ENCODE measurements around the gene PTPRM.

Gene PTPRM

DNA sequence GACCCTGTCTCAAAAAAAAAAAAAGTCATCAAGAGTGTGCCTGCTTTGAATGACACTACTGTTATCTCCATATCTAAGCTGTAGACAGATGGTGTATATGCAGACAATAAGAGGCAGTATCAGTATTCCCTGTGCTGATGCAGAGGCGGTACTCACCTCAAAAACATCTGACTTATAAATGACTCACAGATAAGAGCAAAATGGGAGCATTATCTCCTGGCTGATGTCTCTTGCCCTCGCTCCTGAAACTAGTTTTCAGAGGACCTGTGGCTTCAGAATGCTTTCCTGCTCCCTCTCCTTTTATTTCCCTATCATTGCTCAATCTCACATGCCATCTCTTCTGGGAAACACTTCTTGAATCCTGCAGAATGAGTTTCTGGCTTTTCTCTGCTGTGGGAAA is 289.6 kb downstream of the PTPRM start:
- DNase-seq (ENCODE audit: low read depth in 2 of 2), result no peak

DNA sequence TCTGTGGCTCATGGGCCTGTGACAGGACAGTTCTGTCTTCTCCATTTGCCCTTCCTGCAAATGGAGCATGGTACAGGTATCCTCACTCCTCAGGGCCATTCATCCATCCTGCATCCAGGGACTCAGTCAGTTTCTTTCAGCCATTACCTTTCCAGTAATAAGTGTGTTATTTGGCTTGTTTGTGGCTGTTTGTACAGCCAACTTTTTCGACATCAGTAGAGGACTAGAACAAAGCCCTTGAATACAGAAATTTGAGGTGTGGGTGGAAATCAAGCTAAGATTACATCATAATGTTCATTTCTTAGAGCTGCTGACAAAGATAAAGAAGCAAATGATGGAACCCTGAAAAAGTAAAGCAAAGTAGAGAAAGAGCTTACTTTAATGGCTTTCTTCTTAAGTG is 290.4 kb downstream of the PTPRM start:
- no peak for DNase-seq (ENCODE audit: low read depth in 2 of 2)

DNA sequence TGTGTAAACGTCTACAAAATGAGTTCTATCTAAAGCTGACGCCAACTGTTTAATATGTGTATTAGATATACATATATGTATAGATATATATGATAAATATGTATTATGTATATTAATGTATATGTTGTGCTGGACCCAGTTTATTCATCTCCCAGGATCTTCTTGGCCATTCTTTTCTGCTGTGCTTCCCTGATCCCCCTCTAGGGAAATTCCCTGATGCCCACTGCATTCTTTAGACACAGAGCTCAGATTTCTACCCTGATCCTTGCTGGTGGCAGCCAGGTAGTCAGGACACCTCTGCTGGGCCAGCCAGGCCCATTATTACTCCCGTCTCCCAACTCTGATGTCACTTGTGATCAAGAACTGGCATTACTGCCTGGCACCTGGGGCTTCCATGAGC is 292.0 kb downstream of the PTPRM start:
- DNase-seq (ENCODE audit: low read depth in 2 of 2), result no peak

DNA sequence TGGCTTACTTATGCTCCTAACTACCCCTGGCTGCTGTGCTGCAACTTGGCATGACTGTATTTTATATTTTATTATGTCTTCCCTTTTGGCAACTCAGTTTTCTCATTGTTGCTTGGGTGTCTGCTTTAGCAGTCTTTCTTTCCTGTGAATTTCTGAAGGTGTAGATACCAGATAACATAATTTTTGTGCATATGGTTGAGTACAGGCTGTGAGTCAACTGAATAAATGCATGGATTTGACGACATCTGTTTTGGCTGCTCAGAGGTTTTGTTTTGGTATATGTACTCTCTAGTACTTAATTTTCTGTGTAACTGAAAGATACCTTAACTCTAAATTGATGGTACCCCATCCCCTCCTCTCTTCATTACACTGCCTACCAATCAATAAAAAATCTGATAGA is 303.1 kb downstream of the PTPRM start:
- DNase-seq (ENCODE audit: low read depth in 2 of 2), result no peak

DNA sequence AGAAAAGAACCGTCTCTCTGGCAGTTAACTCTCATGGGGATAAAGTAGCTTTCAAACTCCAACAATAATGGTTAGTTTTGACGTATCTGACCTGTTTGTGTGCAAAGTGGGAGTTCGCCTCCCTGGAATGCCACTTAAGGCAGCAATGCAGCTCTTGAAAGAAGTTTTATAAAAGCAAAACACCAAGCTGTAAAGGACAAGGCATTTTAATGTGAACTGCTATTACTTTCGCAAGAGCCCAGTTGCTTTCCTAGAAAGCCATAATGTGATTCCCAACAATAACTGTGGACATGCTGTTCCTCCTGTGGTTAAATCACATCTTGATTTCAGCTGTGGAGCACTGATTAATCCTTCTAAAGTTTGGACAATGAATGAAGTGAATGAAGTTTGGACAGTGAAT is 303.7 kb downstream of the PTPRM start:
- no peak for DNase-seq (ENCODE audit: low read depth in 2 of 2)

DNA sequence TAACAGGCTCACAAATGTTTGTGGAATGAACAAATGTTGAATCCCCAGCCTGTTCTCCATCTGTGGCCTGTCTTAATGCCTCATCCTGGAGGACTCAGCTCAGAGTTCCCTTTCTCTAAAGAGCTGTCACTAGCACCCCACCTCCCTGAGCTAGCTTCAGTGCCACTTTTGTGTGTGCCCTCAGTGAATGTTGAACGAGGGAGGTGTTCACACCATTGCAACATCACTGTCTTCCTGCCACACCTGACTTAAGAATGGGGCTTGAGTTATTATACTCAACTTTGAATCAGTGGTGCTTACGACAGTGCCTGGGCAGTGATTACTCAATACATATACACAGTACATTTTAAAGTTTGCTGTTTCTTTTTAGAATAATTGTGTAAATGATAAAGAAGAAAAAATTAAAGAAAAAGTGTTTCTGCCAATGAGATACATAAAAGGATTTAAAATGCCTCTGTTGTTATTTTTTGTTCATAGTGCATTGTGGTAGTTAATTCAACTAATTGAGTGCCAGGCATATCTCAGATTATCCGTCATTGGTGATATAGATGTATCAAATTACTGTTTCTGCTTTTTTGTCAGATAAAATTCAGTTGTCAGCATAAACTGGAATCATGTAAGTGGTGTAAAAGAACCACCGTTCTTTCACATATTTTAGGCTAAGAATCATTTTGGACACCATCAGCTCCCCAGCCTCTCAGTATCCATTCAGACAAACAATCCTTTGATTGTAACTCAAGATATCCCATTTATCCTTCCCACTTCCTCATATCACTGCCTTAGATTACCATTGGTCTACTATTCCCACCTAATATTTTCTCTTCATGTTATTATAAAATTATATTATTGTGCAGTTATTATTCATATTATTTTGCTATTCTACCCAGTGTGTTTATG is 304.7 kb downstream of the PTPRM start:
- DNase-seq (ENCODE audit: low read depth in 2 of 2), result no peak

DNA sequence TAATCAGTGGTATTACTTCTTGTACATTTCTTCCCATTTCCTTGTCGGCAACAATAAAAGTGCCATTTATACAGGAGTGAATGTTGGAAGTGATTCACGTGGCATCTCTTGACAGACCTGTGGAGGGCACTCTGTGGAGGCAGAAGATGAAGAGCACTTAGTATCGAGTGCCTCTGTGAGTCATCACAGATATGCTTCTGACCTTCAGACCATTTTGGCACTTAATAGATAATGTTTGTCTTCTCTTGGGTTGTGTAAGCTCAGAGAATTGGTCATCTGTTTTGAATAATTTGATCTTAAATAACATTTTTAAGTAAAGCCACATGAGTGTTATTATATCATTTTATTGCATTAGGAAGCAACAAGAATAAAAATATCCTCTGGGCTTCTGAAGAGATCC is 305.5 kb downstream of the PTPRM start:
- DNase-seq (ENCODE audit: low read depth in 2 of 2), result no peak

DNA sequence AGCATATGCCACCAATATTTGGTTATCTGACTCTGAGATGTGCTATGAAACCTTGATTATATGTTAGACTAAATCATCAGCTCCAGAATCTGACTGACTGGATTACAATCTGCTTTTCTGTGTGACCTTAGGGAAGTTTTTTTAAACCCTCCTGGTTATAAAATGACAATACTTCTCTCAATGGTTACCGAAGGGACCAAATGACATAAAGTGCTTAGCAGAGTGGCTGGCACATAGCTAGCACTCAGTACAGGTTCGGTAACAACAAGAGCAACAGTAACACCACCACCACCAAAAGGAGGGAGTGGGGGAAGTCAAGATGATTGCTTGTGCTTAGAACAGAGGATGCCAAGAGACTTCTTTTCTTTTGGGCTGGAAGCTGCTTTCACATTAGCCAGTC is 306.2 kb downstream of the PTPRM start:
- DNase-seq (ENCODE audit: low read depth in 2 of 2), result no peak

DNA sequence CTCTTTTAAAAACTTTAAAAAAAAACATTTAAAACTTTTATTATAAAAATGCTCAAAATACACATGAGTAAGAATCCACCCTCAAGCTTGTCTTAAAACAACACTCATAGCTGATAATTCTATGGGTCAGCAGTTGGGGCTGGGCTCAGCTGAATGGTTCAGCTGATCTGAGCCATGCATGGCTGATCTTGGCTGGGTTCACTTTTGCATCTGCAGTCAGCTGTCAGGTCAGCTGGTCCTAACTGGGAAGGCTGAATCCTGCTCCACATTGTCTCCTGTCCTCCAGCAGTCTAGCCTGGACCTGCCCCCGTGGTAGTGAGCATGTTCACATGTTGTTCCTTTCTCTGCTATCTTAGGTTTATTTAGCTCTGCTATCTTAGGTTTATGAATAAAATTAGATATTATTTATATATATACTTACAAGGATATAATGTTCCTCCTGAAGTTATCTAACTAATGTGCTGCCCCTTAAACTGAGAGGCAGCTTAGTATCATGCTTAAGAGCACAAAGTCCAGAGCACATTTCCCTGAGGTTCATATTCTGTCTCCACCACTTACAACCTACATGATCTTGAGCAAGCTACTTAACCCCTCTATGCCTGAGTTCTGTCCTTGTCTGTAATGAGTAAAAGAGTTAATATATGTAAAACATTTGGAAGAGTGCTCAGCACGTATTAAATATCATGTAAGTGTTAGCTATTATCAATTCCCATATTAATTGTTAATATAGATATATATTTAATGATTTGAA is 309.4 kb downstream of the PTPRM start:
- DNase-seq (ENCODE audit: low read depth in 2 of 2), result no peak

DNA sequence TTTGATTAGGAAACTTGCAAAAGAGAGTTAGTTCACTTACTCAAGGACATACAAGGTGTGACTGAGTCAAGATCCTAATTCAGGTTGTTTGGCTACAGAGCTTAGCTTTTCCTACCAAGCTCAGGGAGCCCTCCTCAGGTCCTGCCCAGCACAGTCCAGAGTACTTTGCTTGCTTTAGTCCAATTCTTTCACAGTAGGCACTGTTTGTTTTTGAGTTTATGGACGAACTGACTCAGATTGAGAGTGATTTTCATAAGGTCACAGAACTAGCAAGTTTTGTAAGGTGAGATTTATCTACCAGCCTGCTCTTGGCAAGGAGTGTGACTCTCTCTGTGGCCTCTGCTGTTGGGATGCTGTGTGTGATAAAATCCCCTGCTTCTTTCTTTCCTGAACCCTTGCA is 310.5 kb downstream of the PTPRM start:
- DNase-seq (ENCODE audit: low read depth in 2 of 2), result no peak

DNA sequence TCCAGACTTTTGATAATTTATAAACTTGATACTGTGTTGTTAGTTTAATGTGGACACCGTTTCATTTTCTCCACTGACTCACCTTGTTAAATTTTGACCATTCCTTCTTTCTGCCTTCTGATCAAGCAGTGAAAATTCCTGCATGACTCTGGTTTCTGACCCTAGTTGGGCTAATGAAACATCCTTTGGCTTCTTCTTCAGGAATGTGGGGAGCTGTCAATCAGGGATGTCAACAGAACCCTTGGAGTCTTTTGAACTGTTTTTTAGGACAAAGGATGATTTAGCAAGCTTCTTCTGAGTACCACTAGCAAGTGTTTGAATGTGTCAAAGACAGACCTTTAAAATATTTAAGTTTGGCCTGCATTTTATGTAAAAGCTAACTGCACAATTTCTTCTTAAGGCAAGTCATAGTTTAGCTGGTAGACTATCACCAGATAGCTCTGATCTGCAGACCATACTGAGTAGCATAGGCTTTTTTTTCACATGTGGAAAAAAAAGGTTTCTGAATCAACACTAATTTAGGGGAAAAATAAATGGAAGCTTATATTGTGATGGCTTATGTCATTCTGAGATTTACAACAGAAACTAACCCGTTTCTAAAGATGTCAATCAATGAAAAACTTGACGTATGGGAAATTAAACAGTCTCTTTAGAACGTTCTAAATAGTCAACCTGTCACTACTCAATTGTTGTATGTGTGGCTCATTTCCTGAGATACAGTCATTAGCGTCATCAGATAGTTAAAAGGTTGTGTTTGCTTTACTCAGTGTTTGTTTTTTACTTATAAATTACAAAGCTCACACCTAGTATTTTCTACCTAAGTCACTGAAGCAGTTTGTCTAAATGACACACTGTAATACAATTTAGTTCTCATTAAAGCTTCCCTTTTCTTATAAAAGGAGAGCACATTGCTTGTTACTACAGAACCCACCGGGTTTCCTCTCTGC is 311.4 kb downstream of the PTPRM start:
- DNase-seq (ENCODE audit: low read depth in 2 of 2), result no peak

DNA sequence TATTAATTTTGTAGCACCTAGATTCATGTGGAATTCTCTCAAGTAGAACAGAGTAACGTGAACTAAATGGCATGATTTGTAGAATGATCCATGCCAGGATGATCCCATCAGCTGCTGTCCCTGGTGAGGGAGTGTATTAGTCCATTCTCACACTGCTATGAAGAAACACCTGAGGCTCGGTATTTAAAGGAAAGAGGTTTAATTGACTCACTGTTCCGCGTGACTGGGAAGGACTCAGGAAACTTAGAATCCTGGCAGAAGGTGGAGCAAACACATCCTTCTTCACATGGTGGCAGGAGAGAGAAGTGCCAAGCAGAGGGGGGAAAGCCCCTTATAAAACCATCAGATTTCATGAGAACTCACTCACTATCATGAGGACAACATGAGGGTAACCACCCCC is 312.6 kb downstream of the PTPRM start:
- DNase-seq (ENCODE audit: low read depth in 2 of 2), result no peak

DNA sequence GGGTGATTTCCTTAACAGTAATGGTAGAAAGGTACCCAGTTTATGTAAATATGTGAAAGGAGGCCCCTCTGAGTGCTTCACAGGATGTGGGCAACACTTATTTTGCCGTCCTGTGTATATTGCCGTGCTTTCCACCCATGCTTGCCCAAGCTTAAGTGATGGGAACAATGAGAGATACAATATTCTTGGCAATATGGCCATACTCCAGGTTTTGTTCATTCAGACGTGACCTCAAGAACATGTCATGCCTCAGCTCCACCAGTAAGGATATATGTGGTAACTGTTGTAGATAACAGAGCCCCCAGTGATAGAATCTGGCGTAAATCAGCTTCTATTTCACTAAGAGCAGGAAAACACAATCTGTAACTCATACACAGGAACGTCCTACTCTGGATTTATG is 318.7 kb downstream of the PTPRM start:
- no peak for DNase-seq (ENCODE audit: low read depth in 2 of 2)

DNA sequence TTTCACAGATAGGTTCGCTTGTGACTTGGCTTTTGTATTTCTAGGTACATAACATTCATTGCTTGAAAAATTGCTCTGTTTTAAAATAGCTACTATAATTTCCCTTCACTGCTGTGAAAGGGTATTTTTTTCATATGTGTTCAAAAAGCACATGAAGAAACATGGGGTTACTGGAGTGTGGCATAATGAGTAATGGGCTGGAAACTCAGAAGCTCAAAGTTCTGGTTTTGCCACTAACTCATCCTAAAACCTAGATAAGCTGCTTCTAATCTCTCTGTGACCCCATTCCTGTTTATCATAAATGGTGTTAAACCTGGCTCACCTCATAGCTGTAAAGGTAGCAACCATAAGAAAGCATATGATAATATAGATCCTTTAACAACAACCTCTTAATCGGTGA is 319.3 kb downstream of the PTPRM start:
- DNase-seq (ENCODE audit: low read depth in 2 of 2), result no peak

DNA sequence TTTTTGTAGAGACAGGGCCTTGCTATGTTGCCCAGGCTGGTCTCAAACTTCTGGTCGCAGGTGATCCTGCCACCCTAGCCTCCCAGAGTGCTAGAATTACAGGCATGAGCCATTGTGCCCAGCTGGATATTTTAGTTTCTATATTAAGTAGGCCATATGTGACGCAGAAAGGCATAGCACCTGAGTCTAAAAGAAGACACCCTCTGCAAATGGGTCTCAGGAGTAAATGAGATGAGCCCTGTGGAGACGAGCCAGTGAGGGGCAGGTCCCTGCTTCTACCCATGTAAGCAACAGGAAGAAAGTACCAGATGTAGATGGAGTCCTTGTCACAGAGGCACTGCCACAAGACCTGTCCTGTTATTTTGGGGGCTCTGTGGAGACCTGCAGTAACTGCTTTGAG is 322.4 kb downstream of the PTPRM start:
- no peak for DNase-seq (ENCODE audit: low read depth in 2 of 2)

DNA sequence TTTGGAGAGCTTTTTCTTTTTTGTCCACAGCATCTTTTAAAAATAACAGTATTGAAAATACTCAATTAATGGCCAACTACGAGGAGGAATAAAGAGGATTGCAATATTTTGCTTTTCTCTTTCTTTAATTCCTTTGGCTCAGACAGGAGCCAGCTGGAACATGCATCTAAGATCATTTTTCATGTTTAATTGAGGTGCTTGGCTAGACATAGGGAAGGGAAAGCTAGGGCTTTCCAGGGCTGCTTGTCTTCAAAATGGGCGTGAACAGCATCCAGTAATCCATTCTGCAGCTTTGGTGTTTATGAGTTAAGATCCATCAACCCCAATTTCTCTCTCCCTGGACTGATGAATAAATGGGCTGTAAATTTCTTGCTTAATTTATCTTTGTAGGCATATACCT is 323.0 kb downstream of the PTPRM start:
- DNase-seq (ENCODE audit: low read depth in 2 of 2), result no peak

DNA sequence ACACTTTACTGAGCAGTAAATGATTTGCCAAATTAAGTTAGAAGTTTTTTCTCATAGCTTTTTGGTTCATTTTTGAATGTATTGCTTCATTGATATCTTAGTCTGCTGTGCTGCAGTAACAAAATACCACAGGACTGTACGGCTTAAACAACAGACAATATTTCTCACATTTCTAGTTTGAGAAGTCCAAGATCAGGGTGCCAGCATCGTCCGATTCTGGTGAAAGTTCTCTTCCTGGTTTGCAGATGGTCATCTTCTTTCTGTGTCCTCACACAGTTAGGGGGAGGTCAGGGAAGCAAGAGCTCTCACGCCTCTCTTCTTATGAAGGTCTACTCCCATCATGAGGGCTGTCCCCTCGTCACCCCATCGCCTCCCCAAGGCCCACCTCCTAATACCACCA is 325.4 kb downstream of the PTPRM start:
- no peak for DNase-seq (ENCODE audit: low read depth in 2 of 2)

DNA sequence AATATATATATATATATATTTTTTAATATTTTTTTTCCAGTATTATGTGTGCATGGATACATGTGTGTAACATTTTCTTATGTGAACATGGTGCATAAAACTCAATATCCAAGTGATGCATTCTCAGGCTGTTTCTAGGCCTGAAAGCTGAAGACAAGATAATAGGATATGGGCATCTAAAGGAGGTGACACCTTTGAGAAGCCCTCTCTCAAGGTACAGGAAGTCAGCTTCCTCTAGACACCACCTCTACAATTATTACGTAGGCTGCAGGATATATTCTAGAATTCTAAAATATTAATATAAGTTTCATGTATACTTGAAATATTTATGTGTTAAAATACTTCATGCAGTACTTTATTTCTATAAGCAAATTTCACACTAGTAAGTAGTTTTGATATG is 327.5 kb downstream of the PTPRM start:
- DNase-seq (ENCODE audit: low read depth in 2 of 2), result no peak

DNA sequence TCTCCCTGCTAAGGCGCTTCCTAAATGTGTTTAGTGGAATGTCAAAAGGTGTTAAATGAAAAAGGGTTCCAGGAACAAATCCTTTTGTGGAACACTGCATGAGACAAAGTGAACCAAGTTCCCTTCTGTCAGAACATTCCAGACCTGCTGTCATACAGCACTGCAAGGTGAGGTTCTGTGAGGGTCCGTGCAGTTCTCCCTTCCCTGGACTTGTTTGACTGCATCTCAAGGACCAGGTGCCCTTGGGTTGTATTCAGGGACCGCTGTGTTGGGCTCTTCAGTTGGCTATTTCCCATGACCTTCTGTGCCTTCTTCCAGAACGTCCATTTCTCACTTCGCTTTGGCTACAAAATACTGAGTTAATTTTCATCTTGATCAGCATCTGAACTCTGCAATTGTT is 328.2 kb downstream of the PTPRM start:
- DNase-seq (ENCODE audit: low read depth in 2 of 2), result no peak

DNA sequence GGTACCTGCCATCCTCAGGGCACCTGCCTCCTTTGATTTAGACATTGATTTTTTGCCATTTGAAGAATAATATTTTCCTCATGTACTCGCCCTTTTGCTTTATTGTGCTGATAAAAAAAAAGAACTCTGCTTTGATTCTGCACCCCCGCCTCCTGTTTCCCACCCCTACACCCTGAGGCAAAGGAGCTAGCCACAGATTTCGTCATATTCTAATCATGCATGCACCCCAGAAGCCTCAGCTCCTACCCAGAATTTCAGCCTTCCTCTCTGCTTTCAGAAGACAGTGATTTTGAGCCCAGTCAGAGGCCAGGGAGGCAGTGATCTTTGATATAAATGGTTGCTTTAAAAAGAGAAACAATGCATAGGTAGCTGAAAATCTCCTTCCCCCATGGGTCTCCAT is 329.0 kb downstream of the PTPRM start:
- DNase-seq (ENCODE audit: low read depth in 2 of 2), result no peak

DNA sequence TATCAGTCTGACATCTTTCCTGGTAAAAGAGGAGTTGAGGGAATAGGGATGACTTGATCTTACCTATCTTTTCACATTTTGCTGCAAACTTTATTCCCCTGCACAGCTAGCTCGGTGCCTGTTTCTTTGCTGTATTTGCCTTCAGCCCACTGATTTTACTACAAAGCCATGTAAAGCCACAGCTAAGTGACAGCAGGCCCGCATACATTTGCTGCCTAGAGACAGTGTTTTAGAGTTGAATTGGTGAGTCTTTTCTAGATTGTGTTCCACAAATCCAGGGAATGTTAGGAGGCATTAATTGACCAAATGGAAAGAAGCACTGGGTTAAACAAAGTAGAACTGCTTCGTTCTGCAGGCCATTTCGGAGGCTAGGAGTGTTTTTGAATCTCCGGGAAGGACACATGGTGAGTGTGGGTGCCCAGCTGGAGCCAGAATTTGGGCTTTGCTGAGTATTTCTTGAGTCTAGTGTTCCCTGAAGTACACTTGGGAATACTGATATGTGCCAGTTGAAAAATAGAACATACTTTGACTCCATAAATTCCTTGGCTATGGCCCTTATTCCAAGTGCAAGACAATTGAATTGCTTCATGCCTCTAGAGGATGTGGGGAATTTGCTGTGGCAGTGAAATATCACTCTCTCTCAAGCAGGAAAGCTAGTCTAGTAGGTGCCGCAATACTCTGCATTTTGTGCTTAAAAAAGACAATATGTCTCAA is 329.8 kb downstream of the PTPRM start:
- DNase-seq (ENCODE audit: low read depth in 2 of 2), result no peak

DNA sequence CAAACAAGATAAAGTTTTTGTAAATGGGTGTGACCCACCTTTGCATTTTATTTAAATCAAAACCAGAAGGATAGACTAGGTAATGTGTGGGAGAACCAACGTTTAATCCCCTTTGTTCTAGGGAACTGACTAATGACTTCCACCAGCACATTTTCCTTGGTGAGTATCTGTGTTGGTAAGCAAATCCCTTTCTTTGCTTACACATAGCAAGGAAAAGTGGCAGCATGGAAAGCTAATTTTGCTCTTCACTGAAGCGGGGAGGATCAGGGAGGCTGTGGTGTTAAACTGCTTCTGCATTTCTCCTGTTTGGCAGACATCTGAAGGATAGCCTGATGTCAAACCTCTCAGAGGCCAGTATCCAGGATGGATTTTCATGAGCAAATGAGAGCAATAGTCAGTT is 331.1 kb downstream of the PTPRM start:
- no peak for DNase-seq (ENCODE audit: low read depth in 2 of 2)
